ENCODE data around the gene PTPRM. TPM values are rescaled to one million over a fixed set of nuclear protein-coding genes. Genes with fewer than 3 reads are reported as not detected.

The PTPRM gene
- total RNA-seq, 1 experiment from 2014 or later = 11.1 TPM

DNA sequence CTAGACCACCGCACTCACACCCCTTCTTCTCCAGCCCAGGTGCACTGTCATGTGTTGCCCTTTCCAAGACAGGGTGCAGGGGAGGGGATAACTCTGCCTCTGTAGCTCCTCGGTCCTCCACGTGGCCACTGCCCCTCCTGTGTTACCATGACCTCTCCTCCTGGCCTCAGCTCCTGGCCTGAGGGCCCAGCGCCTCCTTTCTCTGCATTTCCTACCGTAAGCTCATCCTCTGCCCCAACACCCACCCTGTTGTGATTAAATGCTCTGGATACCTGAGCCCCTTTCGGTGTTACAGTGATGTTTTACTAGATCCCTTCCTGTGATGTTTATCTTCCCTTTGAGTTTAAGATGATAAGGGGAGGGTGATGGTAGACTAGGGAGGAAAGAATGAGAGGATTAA, 242.3 kb downstream of the PTPRM start:
- peak; percentile 34; the same call in 1 of the 2 replicates for ATAC-seq
- H3K36me3 Mint-ChIP-seq = peaks cover 11% of the 10 kb centered on the region
- ChIA-PET POLR2A (no interaction called here), CTCF (interaction anchor here (0.8 to 2.3 kb wide), 12 partner anchors 9 to 669 kb away, joined by 3 to 13 read pairs (median 4); no protein-coding TSS in a partner anchor)
- TF ChIP-seq FOXJ3 (CRISPR knock-in tag; IDR thresholded peaks at IDR 0.05; ENCODE audit: borderline replicate concordance) (no peak), ETV6 (CRISPR knock-in tag; IDR thresholded peaks at IDR 0.05) (no peak), ZNF317 (CRISPR knock-in tag; IDR thresholded peaks at IDR 0.05; ENCODE audit: borderline replicate concordance, low read depth) (no peak), JAZF1 (CRISPR knock-in tag; IDR thresholded peaks at IDR 0.05) (no peak), ELF4 (CRISPR knock-in tag; IDR thresholded peaks at IDR 0.05; ENCODE audit: low read depth) (no peak), SMAD3 (CRISPR knock-in tag; IDR thresholded peaks at IDR 0.05; ENCODE audit: borderline replicate concordance) (no peak), ZNF121 (CRISPR knock-in tag; IDR thresholded peaks at IDR 0.05) (no peak), TEAD4 (CRISPR knock-in tag; IDR thresholded peaks at IDR 0.05) (no peak)
- TF ChIP-seq, protein P1, sequence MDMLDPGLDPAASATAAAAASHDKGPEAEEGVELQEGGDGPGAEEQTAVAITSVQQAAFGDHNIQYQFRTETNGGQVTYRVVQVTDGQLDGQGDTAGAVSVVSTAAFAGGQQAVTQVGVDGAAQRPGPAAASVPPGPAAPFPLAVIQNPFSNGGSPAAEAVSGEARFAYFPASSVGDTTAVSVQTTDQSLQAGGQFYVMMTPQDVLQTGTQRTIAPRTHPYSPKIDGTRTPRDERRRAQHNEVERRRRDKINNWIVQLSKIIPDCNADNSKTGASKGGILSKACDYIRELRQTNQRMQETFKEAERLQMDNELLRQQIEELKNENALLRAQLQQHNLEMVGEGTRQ (CRISPR knock-in tag; IDR thresholded peaks at IDR 0.05) = no peak
- TF ChIP-seq, protein P2, sequence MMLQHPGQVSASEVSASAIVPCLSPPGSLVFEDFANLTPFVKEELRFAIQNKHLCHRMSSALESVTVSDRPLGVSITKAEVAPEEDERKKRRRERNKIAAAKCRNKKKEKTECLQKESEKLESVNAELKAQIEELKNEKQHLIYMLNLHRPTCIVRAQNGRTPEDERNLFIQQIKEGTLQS (CRISPR knock-in tag; conservative IDR thresholded peaks at IDR 0.05) = no peak
- TF ChIP-seq, protein P3, sequence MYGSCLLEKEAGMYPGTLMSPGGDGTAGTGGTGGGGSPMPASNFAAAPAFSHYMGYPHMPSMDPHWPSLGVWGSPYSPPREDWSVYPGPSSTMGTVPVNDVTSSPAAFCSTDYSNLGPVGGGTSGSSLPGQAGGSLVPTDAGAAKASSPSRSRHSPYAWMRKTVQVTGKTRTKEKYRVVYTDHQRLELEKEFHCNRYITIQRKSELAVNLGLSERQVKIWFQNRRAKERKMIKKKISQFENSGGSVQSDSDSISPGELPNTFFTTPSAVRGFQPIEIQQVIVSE (CRISPR knock-in tag; IDR thresholded peaks at IDR 0.05; ENCODE audit: borderline replicate concordance) = no peak
- TF ChIP-seq, protein P4, sequence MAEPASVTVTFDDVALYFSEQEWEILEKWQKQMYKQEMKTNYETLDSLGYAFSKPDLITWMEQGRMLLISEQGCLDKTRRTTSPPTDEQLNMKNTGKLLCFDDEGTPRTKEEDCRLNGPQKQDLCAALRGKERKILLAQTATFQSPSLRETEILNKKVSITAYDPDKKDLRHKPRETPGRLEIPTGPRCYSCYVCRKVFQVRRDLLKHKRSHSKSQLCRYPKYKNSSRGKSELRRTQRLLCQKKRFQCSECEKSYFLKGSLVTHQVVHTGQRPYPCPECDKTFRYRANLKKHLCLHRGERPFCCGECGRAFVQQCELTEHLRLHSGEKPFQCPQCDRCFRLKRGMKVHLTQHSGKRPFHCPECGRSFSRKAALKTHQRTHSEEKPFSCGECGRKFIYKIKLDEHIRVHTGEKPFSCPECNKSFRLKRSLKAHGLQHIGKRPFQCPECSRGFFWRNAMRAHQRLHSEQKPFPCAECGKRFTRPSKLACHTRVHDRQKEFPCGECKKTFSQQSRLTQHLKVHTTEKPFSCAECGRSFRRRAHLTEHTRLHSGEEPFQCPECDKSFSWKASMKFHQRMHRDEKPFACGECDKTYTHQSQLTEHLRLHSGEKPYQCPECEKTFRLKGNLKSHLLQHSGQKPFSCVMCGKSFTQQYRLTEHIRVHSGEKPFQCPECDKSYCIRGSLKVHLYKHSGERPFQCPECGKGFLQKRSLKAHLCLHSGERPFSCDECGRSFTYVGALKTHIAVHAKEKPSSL (CRISPR knock-in tag; conservative IDR thresholded peaks at IDR 0.05) = no peak
- TF ChIP-seq, protein P5, sequence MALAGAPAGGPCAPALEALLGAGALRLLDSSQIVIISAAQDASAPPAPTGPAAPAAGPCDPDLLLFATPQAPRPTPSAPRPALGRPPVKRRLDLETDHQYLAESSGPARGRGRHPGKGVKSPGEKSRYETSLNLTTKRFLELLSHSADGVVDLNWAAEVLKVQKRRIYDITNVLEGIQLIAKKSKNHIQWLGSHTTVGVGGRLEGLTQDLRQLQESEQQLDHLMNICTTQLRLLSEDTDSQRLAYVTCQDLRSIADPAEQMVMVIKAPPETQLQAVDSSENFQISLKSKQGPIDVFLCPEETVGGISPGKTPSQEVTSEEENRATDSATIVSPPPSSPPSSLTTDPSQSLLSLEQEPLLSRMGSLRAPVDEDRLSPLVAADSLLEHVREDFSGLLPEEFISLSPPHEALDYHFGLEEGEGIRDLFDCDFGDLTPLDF (CRISPR knock-in tag; IDR thresholded peaks at IDR 0.05) = no peak
- TF ChIP-seq, protein P6, sequence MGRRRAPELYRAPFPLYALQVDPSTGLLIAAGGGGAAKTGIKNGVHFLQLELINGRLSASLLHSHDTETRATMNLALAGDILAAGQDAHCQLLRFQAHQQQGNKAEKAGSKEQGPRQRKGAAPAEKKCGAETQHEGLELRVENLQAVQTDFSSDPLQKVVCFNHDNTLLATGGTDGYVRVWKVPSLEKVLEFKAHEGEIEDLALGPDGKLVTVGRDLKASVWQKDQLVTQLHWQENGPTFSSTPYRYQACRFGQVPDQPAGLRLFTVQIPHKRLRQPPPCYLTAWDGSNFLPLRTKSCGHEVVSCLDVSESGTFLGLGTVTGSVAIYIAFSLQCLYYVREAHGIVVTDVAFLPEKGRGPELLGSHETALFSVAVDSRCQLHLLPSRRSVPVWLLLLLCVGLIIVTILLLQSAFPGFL (CRISPR knock-in tag; IDR thresholded peaks at IDR 0.05; ENCODE audit: borderline replicate concordance) = no peak
- TF ChIP-seq, protein P7, sequence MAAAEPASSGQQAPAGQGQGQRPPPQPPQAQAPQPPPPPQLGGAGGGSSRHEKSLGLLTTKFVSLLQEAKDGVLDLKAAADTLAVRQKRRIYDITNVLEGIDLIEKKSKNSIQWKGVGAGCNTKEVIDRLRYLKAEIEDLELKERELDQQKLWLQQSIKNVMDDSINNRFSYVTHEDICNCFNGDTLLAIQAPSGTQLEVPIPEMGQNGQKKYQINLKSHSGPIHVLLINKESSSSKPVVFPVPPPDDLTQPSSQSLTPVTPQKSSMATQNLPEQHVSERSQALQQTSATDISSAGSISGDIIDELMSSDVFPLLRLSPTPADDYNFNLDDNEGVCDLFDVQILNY (CRISPR knock-in tag; IDR thresholded peaks at IDR 0.05) = no peak
- TF ChIP-seq, protein P8, sequence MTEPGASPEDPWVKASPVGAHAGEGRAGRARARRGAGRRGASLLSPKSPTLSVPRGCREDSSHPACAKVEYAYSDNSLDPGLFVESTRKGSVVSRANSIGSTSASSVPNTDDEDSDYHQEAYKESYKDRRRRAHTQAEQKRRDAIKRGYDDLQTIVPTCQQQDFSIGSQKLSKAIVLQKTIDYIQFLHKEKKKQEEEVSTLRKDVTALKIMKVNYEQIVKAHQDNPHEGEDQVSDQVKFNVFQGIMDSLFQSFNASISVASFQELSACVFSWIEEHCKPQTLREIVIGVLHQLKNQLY (CRISPR knock-in tag; IDR thresholded peaks at IDR 0.05) = no peak
- peaks cover 15% of the 10 kb centered on the region for H3K9me3 Mint-ChIP-seq
- H3K4me3 Mint-ChIP-seq = no peak overlapping the region
- peaks cover 25% of the 10 kb centered on the region for H3K4me1 Mint-ChIP-seq
- no peak overlapping the region for H3K27ac Mint-ChIP-seq
- H3K27me3 Mint-ChIP-seq (ENCODE audit: low read depth) = no peaks in the 10 kb centered on the region; the same call in 1 of the 2 replicates
- DNase-seq (ENCODE audit: low spot score) = no peak

DNA sequence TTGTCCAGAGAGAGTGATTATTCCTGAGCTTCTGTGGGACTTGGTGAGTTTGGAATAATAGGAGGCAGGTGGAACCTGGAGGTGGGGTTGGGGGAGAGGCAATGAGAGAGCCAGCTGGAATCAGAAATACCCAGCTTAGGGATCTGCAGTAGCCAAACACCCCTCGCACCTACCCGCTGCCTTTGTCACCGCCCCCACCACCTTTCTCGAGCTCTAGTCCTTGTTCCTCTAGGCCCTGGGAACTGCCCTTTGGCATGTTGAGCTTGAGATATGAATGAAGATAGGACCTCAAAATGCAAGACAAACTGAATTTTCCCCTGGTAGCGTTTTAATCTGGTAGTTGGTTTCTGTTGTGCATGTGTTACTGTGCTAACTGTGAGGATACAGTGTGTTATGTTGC, 242.9 kb downstream of the PTPRM start:
- ATAC-seq (no peak), DNase-seq (ENCODE audit: low spot score) (no peak)
- H3K27ac Mint-ChIP-seq = no peak overlapping the region
- H3K4me1 Mint-ChIP-seq = peaks cover 25% of the 10 kb centered on the region
- H3K36me3 Mint-ChIP-seq = peaks cover 16% of the 10 kb centered on the region
- H3K4me3 Mint-ChIP-seq = no peak overlapping the region
- H3K27me3 Mint-ChIP-seq (ENCODE audit: low read depth) = no peaks in the 10 kb centered on the region; the same call in 1 of the 2 replicates
- CTCF ChIA-PET = interaction anchor here (1.1 to 2.3 kb wide), 5 partner anchors 8 to 669 kb away, joined by 4 to 13 read pairs (median 6); no protein-coding TSS in a partner anchor
- POLR2A ChIA-PET = no interaction called here
- H3K9me3 Mint-ChIP-seq = peaks cover 20% of the 10 kb centered on the region
- TF ChIP-seq ZNF219 (CRISPR knock-in tag; IDR thresholded peaks at IDR 0.05; ENCODE audit: borderline replicate concordance) (no peak), SOX15 (CRISPR knock-in tag; IDR thresholded peaks at IDR 0.05) (no peak), GRHL2 (CRISPR knock-in tag; IDR thresholded peaks at IDR 0.05; ENCODE audit: insufficient replicate concordance, severe bottlenecking) (no peak), RELA (CRISPR knock-in tag; IDR thresholded peaks at IDR 0.05; ENCODE audit: borderline replicate concordance) (no peak), NR3C1 (CRISPR knock-in tag; conservative IDR thresholded peaks at IDR 0.05; ENCODE audit: low read depth) (no peak), GTF2I (CRISPR knock-in tag; conservative IDR thresholded peaks at IDR 0.05) (no peak)
- TF ChIP-seq, protein P1 (CRISPR knock-in tag; IDR thresholded peaks at IDR 0.05) = no peak
- TF ChIP-seq, protein P9, sequence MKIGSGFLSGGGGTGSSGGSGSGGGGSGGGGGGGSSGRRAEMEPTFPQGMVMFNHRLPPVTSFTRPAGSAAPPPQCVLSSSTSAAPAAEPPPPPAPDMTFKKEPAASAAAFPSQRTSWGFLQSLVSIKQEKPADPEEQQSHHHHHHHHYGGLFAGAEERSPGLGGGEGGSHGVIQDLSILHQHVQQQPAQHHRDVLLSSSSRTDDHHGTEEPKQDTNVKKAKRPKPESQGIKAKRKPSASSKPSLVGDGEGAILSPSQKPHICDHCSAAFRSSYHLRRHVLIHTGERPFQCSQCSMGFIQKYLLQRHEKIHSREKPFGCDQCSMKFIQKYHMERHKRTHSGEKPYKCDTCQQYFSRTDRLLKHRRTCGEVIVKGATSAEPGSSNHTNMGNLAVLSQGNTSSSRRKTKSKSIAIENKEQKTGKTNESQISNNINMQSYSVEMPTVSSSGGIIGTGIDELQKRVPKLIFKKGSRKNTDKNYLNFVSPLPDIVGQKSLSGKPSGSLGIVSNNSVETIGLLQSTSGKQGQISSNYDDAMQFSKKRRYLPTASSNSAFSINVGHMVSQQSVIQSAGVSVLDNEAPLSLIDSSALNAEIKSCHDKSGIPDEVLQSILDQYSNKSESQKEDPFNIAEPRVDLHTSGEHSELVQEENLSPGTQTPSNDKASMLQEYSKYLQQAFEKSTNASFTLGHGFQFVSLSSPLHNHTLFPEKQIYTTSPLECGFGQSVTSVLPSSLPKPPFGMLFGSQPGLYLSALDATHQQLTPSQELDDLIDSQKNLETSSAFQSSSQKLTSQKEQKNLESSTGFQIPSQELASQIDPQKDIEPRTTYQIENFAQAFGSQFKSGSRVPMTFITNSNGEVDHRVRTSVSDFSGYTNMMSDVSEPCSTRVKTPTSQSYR (CRISPR knock-in tag; IDR thresholded peaks at IDR 0.05) = no peak
